Keratinocyte (primary cell): ENCODE measurements around the gene ANKS1A. TPM values are rescaled to one million over a fixed set of nuclear protein-coding genes. Genes with fewer than 3 reads are reported as not detected.

ENCODE experiments used
- DNase-seq: peaks from one replicate; pipeline ENCODE4 v3.0.0-alpha.2; 2011; ENCODE audit warnings: low read depth, missing footprints, low spot score
- FAIRE-seq: peaks from 2 replicates; lab custom pipeline; 2011; peaks lifted over from hg19 to GRCh38; lab: Jason Lieb, UNC
- H2AFZ ChIP-seq: 2 replicates; pipeline ENCODE4 v1.6.0; 2012; ENCODE audit warnings: low read length, control low read depth, inconsistent platforms; ENCODE audit not compliant: control insufficient read depth
- H3K27ac ChIP-seq: 2 replicates; pipeline ENCODE4 v1.5.1; 2011; ENCODE audit warnings: low read length; ENCODE audit not compliant: control insufficient read depth, insufficient read depth
- H3K27me3 ChIP-seq: 3 replicates; pipeline ENCODE4 v1.6.0; 2011; ENCODE audit warnings: low read length; ENCODE audit not compliant: control insufficient read depth, insufficient read depth; ENCODE audit errors: extremely low read depth
- H3K36me3 ChIP-seq, 2 experiments: 2 replicates in 1 of 2; 3 replicates in 1 of 2; pipeline ENCODE4 v1.5.1; 2011; ENCODE audit warnings: low read length in 2 of 2, mild to moderate bottlenecking in 1 of 2; ENCODE audit not compliant: control insufficient read depth in 2 of 2, insufficient read depth in 2 of 2; ENCODE audit errors: extremely low read depth in 1 of 2
- H3K4me1 ChIP-seq: 3 replicates; pipeline ENCODE4 v1.5.1; 2011; ENCODE audit warnings: low read length; ENCODE audit not compliant: control insufficient read depth, insufficient read depth; ENCODE audit errors: extremely low read depth
- H3K4me2 ChIP-seq: 3 replicates; pipeline ENCODE4 v1.6.0; 2011; ENCODE audit warnings: low read depth, low read length; ENCODE audit not compliant: control insufficient read depth, insufficient read depth; ENCODE audit errors: extremely low read depth
- H3K4me3 ChIP-seq, 3 experiments: fragments of 200-600 bp in 1 of 3; sonication (generic) in 1 of 3; 2 replicates in 2 of 3; 3 replicates in 1 of 3; pipeline ENCODE4 v1.5.1; 2011 to 2016; ENCODE audit warnings: low read length in 3 of 3, mild to moderate bottlenecking in 3 of 3, control low read depth in 2 of 3, inconsistent platforms in 1 of 3, low read depth in 1 of 3, mixed read lengths in 1 of 3, mixed run types in 1 of 3, moderate library complexity in 1 of 3; ENCODE audit not compliant: control insufficient read depth in 2 of 3, insufficient read depth in 2 of 3; ENCODE audit errors: extremely low read depth in 1 of 3
- H3K79me2 ChIP-seq: 2 replicates; pipeline ENCODE4 v1.6.0; 2012; ENCODE audit warnings: low read length; ENCODE audit not compliant: control insufficient read depth, insufficient read depth
- H3K9ac ChIP-seq: 3 replicates; pipeline ENCODE4 v1.6.0; 2011; ENCODE audit warnings: low read length; ENCODE audit not compliant: control insufficient read depth, insufficient read depth; ENCODE audit errors: extremely low read depth
- H3K9me1 ChIP-seq: 3 replicates; pipeline ENCODE4 v1.6.0; 2011; ENCODE audit warnings: low read length; ENCODE audit not compliant: control insufficient read depth, insufficient read depth; ENCODE audit errors: extremely low read depth
- H3K9me3 ChIP-seq: 2 replicates; pipeline ENCODE4 v1.5.1; 2012; ENCODE audit warnings: low read depth, low read length; ENCODE audit not compliant: control insufficient read depth
- H4K20me1 ChIP-seq: 3 replicates; pipeline ENCODE4 v1.6.0; 2011; ENCODE audit warnings: low read length; ENCODE audit not compliant: control insufficient read depth, insufficient read depth; ENCODE audit errors: extremely low read depth
- CTCF ChIP-seq, 3 experiments: IDR thresholded peaks in 1 of 3; conservative IDR thresholded peaks in 1 of 3; optimal IDR thresholded peaks in 1 of 3; 2 replicates in 2 of 3; 3 replicates in 1 of 3; pipeline versions ENCODE3 to v1.5.1; 2011; ENCODE audit warnings: low read length in 3 of 3, mild to moderate bottlenecking in 3 of 3, moderate library complexity in 2 of 3, control low read depth in 1 of 3, inconsistent platforms in 1 of 3; ENCODE audit not compliant: insufficient read depth in 2 of 3; ENCODE audit errors: extremely low read depth in 1 of 3
- EZH2 ChIP-seq: IDR thresholded peaks from one replicate; pipeline ENCODE4 v1.6.1; 2012; ENCODE audit warnings: inconsistent platforms, mild to moderate bottlenecking, low read length, moderate library complexity
- dilution Hi-C: fragments of 300-500 bp; cut with MboI; formaldehyde crosslinking; loops from one replicate; pipeline ENCODE4 v1.7.0; 2020; ENCODE audit warnings: low sequenced_read_pairs; ENCODE audit not compliant: extremely low pct_ligation_motif_present
- polyA plus RNA-seq, 5 experiments: library from polyadenylated mRNA; depleted of rRNA in 3 of 5; stranded (reverse) in 3 of 5; stranded (forward) in 1 of 5; unstranded in 1 of 5; fragments of >200 nt; gene quantifications; 1 replicate in 1 of 5; 2 replicates in 3 of 5; 3 replicates in 1 of 5; pipeline versions ENCODE4 v1.2.1 to v1.2.3, GENCODE V29; 2011 to 2012; ENCODE audit warnings: missing spikeins in 2 of 5, low read depth in 1 of 5, low replicate concordance in 1 of 5

Gene ANKS1A
- polyA plus RNA-seq, 1 donor (not counting 4 experiments of a cell fraction or from before 2014, with no cell fraction given): 8.6 TPM

GRCh38 chr6:34875292-34876213 lies 13.5 kb upstream of the ANKS1A start:
- no peaks in the 10 kb centered on the region for H4K20me1 ChIP-seq
- H3K79me2 ChIP-seq: no peaks in the 10 kb centered on the region
- H3K27me3 ChIP-seq: no peaks in the 10 kb centered on the region
- H3K9me1 ChIP-seq: no peaks in the 10 kb centered on the region
- no peak for DNase-seq
- H3K4me3 ChIP-seq: no peak overlapping the region
- no peak overlapping the region for H3K4me2 ChIP-seq
- TF ChIP-seq EZH2 (no peak), CTCF (optimal IDR thresholded peaks at IDR 0.05 in 1 of 3, IDR thresholded peaks at IDR 0.05 in 1 of 3, conservative IDR thresholded peaks at IDR 0.05 in 1 of 3; ENCODE audit: extremely low read depth in 1 of 3, insufficient read depth in 2 of 3, low read length in 3 of 3) (no peak)
- no peaks in the 10 kb centered on the region for H3K9me3 ChIP-seq
- no peak overlapping the region for H3K27ac ChIP-seq
- no peak overlapping the region for H2AFZ ChIP-seq
- H3K36me3 ChIP-seq: peaks cover 12 to 30% of the 10 kb centered on the region in 2 experiments
- no peaks in the 10 kb centered on the region for H3K4me1 ChIP-seq
- dilution Hi-C loops: loop anchor here (10.0 kb wide), 1 partner anchor 101 kb away; no protein-coding TSS in a partner anchor
- no peak overlapping the region for H3K9ac ChIP-seq
- no peak for FAIRE-seq

DNA sequence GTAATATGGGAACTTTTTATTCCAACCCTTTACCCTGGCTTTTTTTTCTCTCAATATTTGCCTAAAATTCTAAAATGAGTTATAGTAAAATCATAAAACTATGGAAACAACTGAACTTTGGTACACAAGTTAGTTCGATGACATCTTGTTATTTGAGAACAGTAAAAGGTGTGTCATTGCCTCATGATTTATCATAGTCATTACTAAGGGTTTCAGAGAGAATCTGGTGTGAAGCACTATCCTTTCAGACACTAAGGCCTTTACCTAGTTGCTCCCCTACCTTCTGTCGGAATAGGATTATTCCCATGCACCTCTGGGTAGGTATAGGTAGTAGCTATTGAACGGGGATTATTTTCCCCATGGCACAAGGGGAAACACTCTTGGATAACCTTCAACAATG lies 12.6 kb upstream of the ANKS1A start:
- H2AFZ ChIP-seq: no peak overlapping the region
- no peaks in the 10 kb centered on the region for H3K9me3 ChIP-seq
- H3K27ac ChIP-seq: no peak overlapping the region
- no peak overlapping the region for H3K4me3 ChIP-seq
- H3K79me2 ChIP-seq: no peaks in the 10 kb centered on the region
- no peak for TF ChIP-seq CTCF (optimal IDR thresholded peaks at IDR 0.05 in 1 of 3, IDR thresholded peaks at IDR 0.05 in 1 of 3, conservative IDR thresholded peaks at IDR 0.05 in 1 of 3; ENCODE audit: extremely low read depth in 1 of 3, insufficient read depth in 2 of 3, low read length in 3 of 3)
- TF ChIP-seq EZH2: no peak
- DNase-seq (no peak), FAIRE-seq (no peak)
- dilution Hi-C loops: loop anchor here (10.0 kb wide), 1 partner anchor 102 kb away; no protein-coding TSS in a partner anchor
- H3K36me3 ChIP-seq: peaks cover 9 to 21% of the 10 kb centered on the region in 2 experiments
- no peaks in the 10 kb centered on the region for H4K20me1 ChIP-seq
- H3K9me1 ChIP-seq: no peaks in the 10 kb centered on the region
- H3K27me3 ChIP-seq: no peaks in the 10 kb centered on the region
- no peak overlapping the region for H3K4me2 ChIP-seq
- no peak overlapping the region for H3K9ac ChIP-seq
- no peaks in the 10 kb centered on the region for H3K4me1 ChIP-seq
